Retinal pigment epithelial cell (primary cell): Measurements from ENCODE around the gene INPP4B.

Experiments used
- DNase-seq: peaks from one replicate; pipeline ENCODE4 v3.0.0-alpha.2; 2010; ENCODE audit warnings: low read depth
- H3K4me3 ChIP-seq: 2 replicates; pipeline ENCODE4 v1.5.1; 2011; ENCODE audit warnings: mild to moderate bottlenecking, low read length, control low read depth, moderate library complexity
- CTCF ChIP-seq: conservative IDR thresholded peaks from 2 replicates; pipeline ENCODE4 v1.5.1; 2011; ENCODE audit warnings: low read depth, low read length, control low read depth, inconsistent platforms

The INPP4B gene

GRCh38 chr4:142701017-142701416 lies 145.1 kb downstream of the INPP4B start:
- no peak for TF ChIP-seq CTCF
- H3K4me3 ChIP-seq, result no peak overlapping the region
- no peak for DNase-seq

DNA sequence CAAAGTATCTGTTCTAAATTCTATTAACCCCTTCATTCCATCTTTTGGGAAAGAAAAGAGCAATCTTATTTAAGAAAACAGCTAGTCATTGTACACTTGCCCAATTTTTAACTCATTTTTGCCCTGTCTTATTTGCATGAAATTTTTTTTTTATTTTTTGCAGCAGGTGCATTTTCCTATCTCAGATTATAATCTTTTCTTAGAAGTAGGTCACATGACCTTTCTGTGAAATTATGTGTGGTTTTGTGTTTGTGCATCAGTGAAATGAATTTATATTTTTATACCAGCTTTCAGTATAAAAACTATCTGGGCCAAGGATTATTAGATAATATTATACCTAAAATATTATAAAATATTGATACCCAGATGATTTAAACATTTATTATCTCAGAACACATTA lies 145.6 kb downstream of the INPP4B start:
- DNase-seq, result no peak

GRCh38 chr4:142698552-142698951 lies 147.5 kb downstream of the INPP4B start:
- no peak for DNase-seq
- no peak for TF ChIP-seq CTCF

More for the DNA sequence above, 145.6 kb downstream of the INPP4B start:
- H3K4me3 ChIP-seq, result no peak overlapping the region
- no peak for TF ChIP-seq CTCF

DNA sequence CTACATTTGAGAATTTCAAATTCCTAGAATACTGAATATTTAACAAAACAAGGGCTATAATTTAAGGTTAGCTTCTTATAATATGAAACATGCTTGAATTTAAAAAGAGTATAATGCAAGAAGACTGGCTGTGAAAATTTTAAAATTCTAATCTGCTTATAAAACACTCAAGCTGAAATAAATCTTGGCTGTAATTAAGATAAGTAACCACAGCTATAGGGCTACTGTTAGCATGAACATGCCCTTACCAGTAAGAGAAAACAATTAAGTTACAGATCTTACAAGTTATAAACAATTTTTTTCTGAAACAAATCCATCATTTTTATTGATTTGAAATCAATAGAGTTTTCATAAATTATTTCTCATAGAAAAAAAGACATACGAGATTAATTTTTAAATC lies 148.2 kb downstream of the INPP4B start:
- no peak for DNase-seq
- TF ChIP-seq CTCF, result no peak
- H3K4me3 ChIP-seq, result no peak overlapping the region

More at GRCh38 chr4:142698552-142698951, 147.5 kb downstream of the INPP4B start:
- no peak overlapping the region for H3K4me3 ChIP-seq

DNA sequence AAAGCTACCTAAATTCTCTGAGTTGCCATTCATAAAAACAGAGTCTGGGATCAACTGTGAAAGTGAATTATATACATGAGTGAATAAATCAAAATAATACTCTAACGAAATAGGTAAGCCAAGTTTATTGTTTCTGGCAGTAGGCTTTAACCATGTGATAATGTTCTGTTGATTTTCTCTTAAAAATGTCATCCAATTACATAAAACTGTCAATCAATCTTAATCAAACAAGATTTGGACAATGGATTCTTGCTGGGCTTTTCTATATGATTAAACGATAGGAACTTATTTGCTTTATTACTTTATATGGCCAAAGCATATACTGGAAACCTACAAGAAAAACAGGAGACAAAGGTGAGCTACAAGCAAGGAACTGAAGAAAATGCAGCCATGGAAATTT lies 148.8 kb downstream of the INPP4B start:
- no peak for TF ChIP-seq CTCF
- H3K4me3 ChIP-seq, result no peak overlapping the region
- no peak for DNase-seq

DNA sequence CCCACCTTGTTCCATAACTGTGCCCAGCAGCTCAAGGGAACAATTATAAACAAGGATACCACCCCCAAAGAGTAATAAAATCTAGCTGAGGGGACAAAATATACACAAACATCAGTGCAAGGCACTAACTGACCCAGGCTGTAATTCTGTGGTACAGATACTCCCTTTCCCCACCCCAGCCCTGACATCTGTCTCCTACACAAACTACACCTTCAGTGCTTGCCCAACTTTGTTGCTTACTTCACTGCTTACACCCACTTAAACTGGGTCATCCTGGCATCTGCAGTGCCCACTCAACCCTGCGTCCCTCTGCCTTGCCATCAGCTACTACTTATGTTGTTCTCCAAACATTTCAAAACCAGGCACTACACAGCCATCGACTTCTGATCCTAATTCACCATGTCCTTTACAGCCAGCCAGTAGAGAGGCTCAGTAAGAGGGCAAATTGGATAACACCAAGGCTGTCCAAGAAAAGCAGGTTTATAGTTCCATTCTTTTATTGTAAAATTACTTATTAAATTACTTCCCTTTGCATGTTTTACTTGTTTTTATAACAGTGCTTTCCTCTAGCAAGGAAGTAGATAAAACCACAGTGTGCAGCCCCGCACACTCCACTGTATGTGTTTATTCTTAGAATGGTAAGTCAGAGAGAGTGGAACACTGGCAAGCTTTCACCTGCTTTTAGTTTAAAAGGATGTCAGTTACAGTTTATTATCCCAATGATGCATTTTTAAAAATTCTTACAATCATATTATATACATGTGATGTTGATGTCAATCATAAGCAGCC lies 149.6 kb downstream of the INPP4B start:
- DNase-seq, result no peak
- no peak for TF ChIP-seq CTCF
- no peak overlapping the region for H3K4me3 ChIP-seq
